HepG2 (cell line): ENCODE results near the gene SH3GL2.

Experiments used
- CTCF ChIP-seq: sonication (generic); formaldehyde crosslinking; IDR thresholded peaks from 2 replicates; pipeline ENCODE4 v1.5.0; 2020; ENCODE audit warnings: mild to moderate bottlenecking, missing genetic modification reagents, moderate library complexity
- HNRNPLL ChIP-seq: fragments of 200-400 bp; formaldehyde crosslinking; IDR thresholded peaks from 2 replicates; pipeline ENCODE4 v1.6.1; 2017; ENCODE audit warnings: mild to moderate bottlenecking, low read depth, low read length; ENCODE audit not compliant: poor library complexity, severe bottlenecking
- MLLT10 ChIP-seq: sonication (generic); formaldehyde crosslinking; IDR thresholded peaks from 2 replicates; pipeline ENCODE4 v1.4.0; 2020; ENCODE audit warnings: missing genetic modification reagents
- NR2F1 ChIP-seq, 2 experiments: fragments of 450-650 bp in 1 of 2; formaldehyde crosslinking in 1 of 2; IDR thresholded peaks; 2 replicates each; pipeline versions ENCODE4 v1.5.0 to v1.6.1; 2016 to 2020; ENCODE audit warnings: mild to moderate bottlenecking in 1 of 2, missing compliant biosample characterization in 1 of 2, missing genetic modification reagents in 1 of 2, moderate library complexity in 1 of 2
- POLR2AphosphoS5 ChIP-seq: IDR thresholded peaks from 2 replicates; pipeline ENCODE4 v1.6.1; 2012; ENCODE audit warnings: low read depth, low read length
- SIN3B ChIP-seq: fragments of 150-350 bp; IDR thresholded peaks from 2 replicates; pipeline ENCODE4 v1.6.1; 2014; ENCODE audit warnings: low read length
- TCF12 ChIP-seq, 2 experiments: fragments of 450-650 bp in 1 of 2; sonication (generic) in 1 of 2; formaldehyde crosslinking in 1 of 2; IDR thresholded peaks; 2 replicates each; pipeline versions ENCODE4 v1.6.1 to v1.8.0; 2017 to 2022; ENCODE audit warnings: antibody characterized with exemption in 1 of 2, mild to moderate bottlenecking in 1 of 2, missing genetic modification reagents in 1 of 2, moderate library complexity in 1 of 2
- THRA ChIP-seq: sonication (generic); formaldehyde crosslinking; IDR thresholded peaks from 2 replicates; pipeline ENCODE4 v1.4.0; 2020; ENCODE audit warnings: missing genetic modification reagents, borderline replicate concordance
- USF2 ChIP-seq, 2 experiments: sonication (generic) in 1 of 2; formaldehyde crosslinking in 1 of 2; IDR thresholded peaks; 2 replicates each; pipeline versions ENCODE4 v1.5.1 to v1.6.1; 2011 to 2020; ENCODE audit warnings: borderline replicate concordance in 1 of 2, low read depth in 1 of 2, low read length in 1 of 2, mild to moderate bottlenecking in 1 of 2, missing genetic modification reagents in 1 of 2, moderate library complexity in 1 of 2
- ZBTB10 ChIP-seq: sonication (generic); formaldehyde crosslinking; IDR thresholded peaks from 2 replicates; pipeline ENCODE4 v1.4.0; 2020; ENCODE audit warnings: missing genetic modification reagents, borderline replicate concordance
- ZNF768 ChIP-seq: sonication (generic); formaldehyde crosslinking; IDR thresholded peaks from 2 replicates; pipeline ENCODE4 v1.4.0; 2020; ENCODE audit warnings: missing genetic modification reagents
- TF ChIP-seq, protein P1 (sequence below): sonication (generic); formaldehyde crosslinking; IDR thresholded peaks from 2 replicates; pipeline ENCODE4 v1.5.0; 2020; ENCODE audit warnings: missing genetic modification reagents
- TF ChIP-seq, protein P2 (sequence below), 2 experiments: sonication (generic) in 1 of 2; formaldehyde crosslinking in 1 of 2; IDR thresholded peaks; 2 replicates each; pipeline versions ENCODE4 v1.4.0 to v1.6.1; 2018 to 2020; ENCODE audit warnings: missing genetic modification reagents in 2 of 2, borderline replicate concordance in 1 of 2, low read depth in 1 of 2, mild to moderate bottlenecking in 1 of 2, missing biosample characterization in 1 of 2

DNA sequence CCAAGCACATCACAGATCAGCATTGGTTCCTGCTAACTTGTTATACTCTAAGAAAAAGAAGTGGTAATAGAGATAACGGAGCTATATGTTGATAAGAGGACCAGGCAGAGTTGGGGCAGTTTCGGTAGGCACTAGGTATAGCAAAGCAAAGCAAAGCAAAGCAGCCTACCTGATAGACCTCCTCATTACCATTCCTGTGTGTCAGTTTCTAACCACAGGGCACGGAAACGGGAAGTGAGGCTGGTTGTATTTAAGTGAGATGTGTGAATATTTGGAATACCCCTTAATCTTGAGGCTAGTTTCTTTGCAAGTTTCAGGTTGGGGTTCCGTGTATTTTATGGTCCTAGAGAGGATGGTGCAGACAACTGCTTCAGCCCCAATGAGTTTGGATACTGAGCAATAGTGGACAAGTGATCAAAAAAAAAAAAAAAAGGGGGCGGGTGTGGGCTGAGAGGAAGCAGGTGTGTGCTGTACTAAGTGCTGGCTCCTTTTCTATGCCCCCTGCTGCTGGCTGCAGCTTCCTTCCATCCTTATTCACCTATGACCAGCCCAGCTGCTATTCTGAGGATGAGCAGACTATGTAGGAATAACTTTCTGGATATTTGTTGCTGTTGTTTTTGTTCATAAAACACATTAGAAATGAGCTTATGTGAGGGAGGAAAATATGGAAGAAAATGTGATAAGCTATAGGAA, 183.3 kb downstream of the SH3GL2 start:
- no peak for TF ChIP-seq NR2F1 (CRISPR knock-in tag; IDR thresholded peaks at IDR 0.05)
- no peak for TF ChIP-seq THRA (CRISPR knock-in tag)
- TF ChIP-seq, protein P1, sequence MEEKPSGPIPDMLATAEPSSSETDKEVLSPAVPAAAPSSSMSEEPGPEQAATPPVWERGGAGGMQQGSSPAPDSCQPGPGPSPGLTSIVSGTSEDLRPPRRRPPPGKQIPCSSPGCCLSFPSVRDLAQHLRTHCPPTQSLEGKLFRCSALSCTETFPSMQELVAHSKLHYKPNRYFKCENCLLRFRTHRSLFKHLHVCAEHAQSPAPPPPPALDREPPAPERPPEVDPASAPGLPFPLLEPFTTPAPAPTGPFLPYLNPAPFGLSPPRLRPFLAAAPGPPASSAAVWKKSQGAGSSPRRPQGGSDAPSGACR: no peak
- no peak for TF ChIP-seq MLLT10 (CRISPR knock-in tag)
- no peak for TF ChIP-seq USF2 (IDR thresholded peaks at IDR 0.05; ENCODE audit: low read depth, low read length)
- TF ChIP-seq USF2 (CRISPR knock-in tag; IDR thresholded peaks at IDR 0.05; ENCODE audit: borderline replicate concordance): no peak
- TF ChIP-seq TCF12 (IDR thresholded peaks at IDR 0.05): no peak
- no peak for TF ChIP-seq TCF12 (CRISPR knock-in tag; IDR thresholded peaks at IDR 0.05)
- no peak for TF ChIP-seq ZBTB10 (CRISPR knock-in tag)
- TF ChIP-seq, protein P2, sequence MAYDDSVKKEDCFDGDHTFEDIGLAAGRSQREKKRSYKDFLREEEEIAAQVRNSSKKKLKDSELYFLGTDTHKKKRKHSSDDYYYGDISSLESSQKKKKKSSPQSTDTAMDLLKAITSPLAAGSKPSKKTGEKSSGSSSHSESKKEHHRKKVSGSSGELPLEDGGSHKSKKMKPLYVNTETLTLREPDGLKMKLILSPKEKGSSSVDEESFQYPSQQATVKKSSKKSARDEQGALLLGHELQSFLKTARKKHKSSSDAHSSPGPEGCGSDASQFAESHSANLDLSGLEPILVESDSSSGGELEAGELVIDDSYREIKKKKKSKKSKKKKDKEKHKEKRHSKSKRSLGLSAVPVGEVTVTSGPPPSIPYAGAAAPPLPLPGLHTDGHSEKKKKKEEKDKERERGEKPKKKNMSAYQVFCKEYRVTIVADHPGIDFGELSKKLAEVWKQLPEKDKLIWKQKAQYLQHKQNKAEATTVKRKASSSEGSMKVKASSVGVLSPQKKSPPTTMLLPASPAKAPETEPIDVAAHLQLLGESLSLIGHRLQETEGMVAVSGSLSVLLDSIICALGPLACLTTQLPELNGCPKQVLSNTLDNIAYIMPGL (CRISPR knock-in tag; IDR thresholded peaks at IDR 0.05; ENCODE audit: borderline replicate concordance in 1 of 2, low read depth in 1 of 2): no peak
- no peak for TF ChIP-seq POLR2AphosphoS5
- TF ChIP-seq ZNF768: no peak
- TF ChIP-seq CTCF (CRISPR knock-in tag): no peak
- no peak for TF ChIP-seq HNRNPLL
- TF ChIP-seq SIN3B: no peak
